GM21717 (cell line): Measurements from ENCODE around the gene ERMN.
A peak's percentile ranks its signal among the peaks of the same experiment; 100 is the strongest.
"Not testable (repeated sequence)": the region's sequence is repeated elsewhere in the genome, so short reads cannot be mapped to it uniquely, and the experiment has no call there.

Source experiments
- ATAC-seq: cut with Tn5 transposase; IDR thresholded peaks from one replicate; pipeline ENCODE4 v1.9.1; 2021; ENCODE audit warnings: mild to moderate bottlenecking, moderate library complexity; ENCODE audit not compliant: unreplicated experiment

ERMN gene

GRCh38 chr2:157325786-157326185 lies at the start of gene ERMN:
Gene ERMN (minus strand): TSS chr2:157325824. CDS start chr2:157325642, 182 bp downstream.
- no peak for ATAC-seq

- ATAC-seq = no peak
These were observed 49.8 kb upstream of the ERMN start for GRCh38 chr2:157375384-157375783.

- ATAC-seq = not testable (repeated sequence)
These were observed 42.9 kb upstream of the ERMN start for GRCh38 chr2:157368508-157368907.

GRCh38 chr2:157367704-157368103 lies 42.1 kb upstream of the ERMN start:
- no peak for ATAC-seq

- ATAC-seq = peak; percentile 94
These were observed 38.8 kb upstream of the ERMN start for GRCh38 chr2:157364257-157364974.

- ATAC-seq = peak; percentile 48
These were observed 38.0 kb upstream of the ERMN start for GRCh38 chr2:157363612-157364101.

GRCh38 chr2:157362627-157363026 lies 37.0 kb upstream of the ERMN start:
- no peak for ATAC-seq

GRCh38 chr2:157361526-157361925 lies 35.9 kb upstream of the ERMN start:
- ATAC-seq = no peak

GRCh38 chr2:157359628-157360027 lies 34.0 kb upstream of the ERMN start:
- no peak for ATAC-seq

- ATAC-seq = no peak
These were observed 30.0 kb upstream of the ERMN start for GRCh38 chr2:157355618-157356017.

GRCh38 chr2:157349949-157350515 lies 24.4 kb upstream of the ERMN start:
- ATAC-seq = no peak

GRCh38 chr2:157348291-157348921 lies 22.8 kb upstream of the ERMN start:
- ATAC-seq = no peak

GRCh38 chr2:157345647-157346389 lies 20.2 kb upstream of the ERMN start:
- no peak for ATAC-seq

- not testable (repeated sequence) for ATAC-seq
These were observed 15.8 kb upstream of the ERMN start for GRCh38 chr2:157341381-157341780.

GRCh38 chr2:157339965-157340655 lies 14.5 kb upstream of the ERMN start:
- ATAC-seq = no peak

- ATAC-seq = no peak
These were observed 12.4 kb upstream of the ERMN start for GRCh38 chr2:157337978-157338377.

GRCh38 chr2:157336137-157337010 lies 10.8 kb upstream of the ERMN start:
- ATAC-seq = peak; percentile 73

GRCh38 chr2:157334797-157335196 lies 9.2 kb upstream of the ERMN start:
- no peak for ATAC-seq

GRCh38 chr2:157334335-157334734 lies 8.7 kb upstream of the ERMN start:
- ATAC-seq = no peak
